Myocyte (in vitro differentiated cells): ENCODE measurements around the gene STAT4. TPM values are rescaled to one million over a fixed set of nuclear protein-coding genes. Genes with fewer than 3 reads are reported as not detected.

Source experiments
- total RNA-seq: library from RNA; depleted of rRNA; stranded (reverse); fragments of >200 nt; gene quantifications from 2 replicates; pipeline ENCODE4 v1.2.3, GENCODE V29; 2014

Gene STAT4
- total RNA-seq, 1 donor from 2014 or later: 1.1 TPM

Other genes with a start within 250 kb of the STAT4 start
- 106 and 116 TPM in 2 replicates for gene STAT1, start 136.8 kb downstream of the STAT4 start, total RNA-seq
- 116 and 125 TPM in 2 replicates for gene MYO1B, start 94.4 kb upstream of the STAT4 start, total RNA-seq